DMS53 (cell line): ENCODE measurements around the gene CIAO2B.

ENCODE experiments used
- DNase-seq: peaks from one replicate; lab custom pipeline; 2025; lab: John Stamatoyannopoulos, UW

Gene CIAO2B

DNA sequence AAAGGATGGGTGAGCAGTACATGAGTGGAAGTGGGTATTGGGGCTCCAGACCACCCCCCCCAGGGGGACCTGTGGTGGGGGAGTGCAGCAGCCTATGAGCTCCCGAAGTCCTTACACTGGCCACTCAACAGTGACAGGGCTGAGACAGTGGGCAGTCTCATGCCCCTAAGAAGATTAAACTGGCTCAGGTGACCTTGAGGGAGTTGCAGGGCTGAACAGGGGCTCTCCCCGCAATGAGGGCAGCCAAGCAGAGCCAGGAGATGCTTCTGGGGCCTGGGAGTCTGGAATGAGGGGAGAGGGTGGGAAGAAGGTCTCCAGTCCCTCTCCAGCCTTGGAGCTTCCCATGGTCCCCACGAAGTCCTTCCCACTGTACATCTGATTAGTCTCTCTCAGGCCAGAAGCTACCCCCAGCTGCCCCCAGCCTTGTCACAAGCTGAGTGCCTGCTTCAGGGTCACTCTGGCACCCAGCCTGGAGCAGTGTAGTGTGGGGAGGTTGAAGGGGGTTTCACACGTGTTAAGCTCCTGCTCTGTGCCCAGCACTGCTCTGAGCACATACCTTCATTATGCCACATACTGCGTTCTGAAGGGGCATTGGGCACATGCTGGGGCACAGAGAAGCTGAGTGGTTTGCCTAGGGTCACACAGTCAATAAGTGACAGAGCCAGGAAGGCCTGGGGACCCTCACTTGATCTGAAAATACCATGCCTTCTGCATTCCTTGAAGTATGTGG, 14.5 kb downstream of the CIAO2B start:
- DNase-seq, result no peak

- DNase-seq, result peak; percentile 64
These were observed 15.2 kb downstream of the CIAO2B start, which contains the start of gene CDH16 for GRCh38 chr16:66918803-66919568. TSS of gene CDH16 (minus strand) at chr16:66918885. CDS start at chr16:66918065, 820 bp downstream.

DNA sequence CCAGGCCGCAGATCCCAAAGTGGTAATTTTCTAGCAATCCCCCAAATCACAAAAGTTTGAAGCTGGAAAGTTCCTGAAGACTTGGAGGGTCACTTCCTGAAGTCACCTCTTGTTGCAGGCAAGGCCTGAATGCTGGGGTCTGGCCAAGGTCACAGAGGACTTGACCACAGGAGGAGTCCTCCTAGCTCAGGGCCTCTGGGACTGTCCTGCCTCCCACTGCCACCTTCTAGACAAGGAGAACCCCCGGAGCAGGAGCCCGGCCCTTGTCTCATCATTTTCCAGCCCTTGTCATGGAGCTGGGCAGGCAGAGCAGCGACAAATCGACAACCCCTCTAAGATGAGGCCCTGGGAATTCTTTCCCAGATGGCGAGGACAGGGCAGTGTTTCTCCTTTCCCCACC, 15.8 kb downstream of the CIAO2B start:
- DNase-seq, result no peak

DNA sequence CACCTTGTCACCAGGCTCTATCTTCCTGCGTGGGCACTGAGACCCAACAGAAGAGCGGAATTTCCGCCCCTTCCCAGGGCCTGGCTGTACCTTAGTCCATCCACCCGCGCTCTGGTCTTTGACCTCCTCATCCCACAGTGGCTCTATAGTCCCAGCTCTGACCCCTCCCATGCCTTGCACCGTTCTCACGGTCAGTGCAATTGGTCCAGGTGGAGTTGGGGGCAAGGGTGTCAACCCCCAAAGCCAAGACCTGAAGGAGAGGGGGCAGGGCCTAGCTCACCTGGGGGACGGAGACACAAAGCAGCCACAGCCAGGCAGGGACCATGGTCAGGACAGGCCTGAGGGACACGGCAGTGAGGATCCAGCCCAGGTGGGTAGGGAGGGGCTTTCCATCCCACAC, 16.5 kb downstream of the CIAO2B start:
- DNase-seq, result no peak

DNA sequence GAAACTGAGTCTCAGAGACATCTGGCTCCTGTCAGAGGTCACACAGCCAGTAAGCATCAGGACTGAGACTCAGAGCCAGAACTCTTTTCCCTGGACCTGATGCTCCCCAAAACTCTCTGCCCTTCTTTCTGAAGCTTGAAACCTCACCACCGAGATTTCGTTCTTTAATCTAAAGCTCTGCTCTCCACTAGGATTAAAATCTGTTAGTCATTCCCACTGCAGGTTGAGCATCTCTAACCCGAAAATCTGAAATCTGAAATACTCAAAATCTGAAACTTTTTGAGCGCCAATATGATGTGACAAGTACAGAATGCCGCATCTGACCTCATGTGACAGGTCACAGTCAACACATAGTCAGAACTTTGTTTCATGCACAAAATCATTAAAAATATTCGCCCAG, 17.7 kb downstream of the CIAO2B start:
- no peak for DNase-seq

DNA sequence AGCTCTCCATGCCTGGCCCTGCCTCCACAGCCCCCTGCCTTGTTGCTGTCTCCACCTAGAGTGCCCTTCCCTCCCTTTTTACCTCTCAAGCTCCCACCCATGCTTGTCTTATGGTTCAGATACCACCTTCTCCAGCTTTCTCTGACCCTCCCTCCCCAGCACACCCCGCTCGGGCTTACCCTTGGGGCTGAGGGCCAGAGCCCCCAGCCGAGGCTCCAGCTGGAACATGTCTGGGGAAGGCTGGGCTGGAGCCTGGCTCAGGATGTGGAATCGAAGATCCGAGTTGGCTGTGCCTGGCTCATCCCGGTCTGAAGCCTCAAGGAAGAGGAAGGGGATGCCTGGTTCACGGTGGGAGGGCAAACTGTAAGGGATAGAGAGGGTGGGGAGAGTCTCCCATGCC, 19.2 kb downstream of the CIAO2B start:
- DNase-seq, result no peak

GRCh38 chr16:66914541-66914940, 19.7 kb downstream of the CIAO2B start:
- DNase-seq, result no peak

DNA sequence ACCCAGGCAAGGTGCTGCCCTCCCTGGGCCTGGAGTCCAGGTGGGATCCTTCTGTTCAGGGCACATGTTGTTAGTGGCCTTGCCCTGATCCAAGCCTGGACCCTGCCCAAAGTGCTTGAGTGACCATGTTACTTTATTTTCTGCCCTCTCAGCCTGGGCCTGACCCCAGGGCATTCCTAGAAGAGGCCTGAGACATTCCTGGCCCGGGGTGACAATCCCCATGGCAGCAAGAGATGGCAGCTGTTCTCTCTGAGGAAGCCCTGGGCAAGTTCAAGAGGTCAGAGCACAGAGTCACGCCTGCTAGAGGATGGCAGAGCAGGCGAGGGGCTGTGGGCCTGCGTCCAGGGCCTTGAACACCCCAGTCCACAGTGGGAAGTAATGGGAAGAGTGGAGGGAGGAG, 20.5 kb downstream of the CIAO2B start:
- no peak for DNase-seq

DNA sequence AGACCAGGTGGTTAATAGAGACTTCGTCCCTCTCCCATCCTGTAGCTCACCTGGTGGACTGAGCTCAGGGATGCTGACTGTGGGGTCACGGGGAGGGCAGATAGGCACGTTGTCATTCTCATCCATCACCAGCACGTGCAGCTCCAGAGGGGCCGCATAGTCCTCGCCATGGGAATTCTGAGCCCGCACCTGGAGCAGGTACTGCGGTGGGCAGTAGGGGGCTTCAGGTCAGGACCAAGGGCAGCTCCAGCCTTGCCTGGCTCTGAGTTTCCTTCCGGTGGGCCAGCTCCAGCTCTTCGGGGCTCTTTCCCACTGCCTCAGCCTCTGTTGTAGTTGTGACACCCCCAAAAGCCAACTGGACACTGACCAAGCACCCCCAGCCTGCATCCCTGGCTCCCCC, 21.1 kb downstream of the CIAO2B start:
- DNase-seq, result no peak

GRCh38 chr16:66911801-66912200, 22.4 kb downstream of the CIAO2B start:
- DNase-seq, result no peak

DNA sequence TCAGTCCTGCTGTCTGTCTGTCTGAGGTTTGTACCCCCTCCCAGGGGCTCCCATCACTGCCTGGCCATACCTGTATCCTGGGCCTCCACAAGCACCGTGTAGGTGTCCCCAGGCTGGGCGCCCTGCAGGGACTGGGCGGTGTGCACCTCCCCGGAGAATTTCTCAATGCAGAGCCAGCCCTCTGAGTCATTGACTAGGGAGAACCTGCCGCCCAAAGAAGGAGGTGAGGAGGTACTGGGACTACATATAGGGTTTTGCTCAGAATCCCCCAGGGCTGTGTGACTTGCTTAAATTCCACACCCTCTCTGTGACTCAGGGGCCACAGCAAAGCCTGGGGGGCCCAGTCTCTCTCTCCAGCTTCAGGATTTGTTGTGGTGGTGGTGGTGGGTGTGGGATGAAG, 23.1 kb downstream of the CIAO2B start:
- no peak for DNase-seq

DNA sequence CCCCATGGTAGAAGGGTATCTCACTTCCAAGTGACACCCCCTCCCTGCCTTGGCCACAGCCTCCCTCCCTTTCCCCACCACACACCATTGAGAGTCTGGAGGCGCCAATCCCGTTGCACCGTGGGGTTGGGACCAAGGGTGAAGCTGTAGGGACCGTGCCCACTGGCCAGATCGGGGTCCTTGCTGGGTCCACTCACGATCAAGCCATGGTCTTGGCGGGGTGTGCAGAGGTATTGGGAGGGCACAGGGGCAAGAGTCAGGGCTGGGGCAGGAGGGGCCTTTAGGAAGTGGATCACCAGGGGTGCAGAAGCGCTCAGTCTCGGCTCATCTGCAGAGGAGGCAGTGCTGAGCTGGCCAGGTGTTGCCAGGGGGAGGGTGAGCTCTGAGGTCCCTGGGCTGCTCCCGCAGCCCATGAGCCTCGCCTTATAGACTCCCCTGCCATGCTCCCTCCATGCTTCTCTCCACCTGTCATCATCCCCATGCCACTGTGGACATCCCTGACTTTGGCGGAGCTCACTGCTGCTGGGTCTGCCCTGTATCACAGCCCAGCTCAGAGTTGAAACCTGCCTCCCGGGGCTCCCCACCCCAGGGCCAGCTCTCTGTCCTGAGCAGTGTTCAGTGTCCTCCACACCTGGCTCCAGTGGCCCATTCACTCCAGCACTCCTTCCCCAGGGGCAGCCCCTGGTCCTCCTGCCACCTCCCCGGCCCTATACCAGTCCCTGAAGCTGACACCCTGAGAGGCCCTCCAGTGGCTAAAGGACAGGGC, 23.8 kb downstream of the CIAO2B start:
- DNase-seq, result no peak

DNA sequence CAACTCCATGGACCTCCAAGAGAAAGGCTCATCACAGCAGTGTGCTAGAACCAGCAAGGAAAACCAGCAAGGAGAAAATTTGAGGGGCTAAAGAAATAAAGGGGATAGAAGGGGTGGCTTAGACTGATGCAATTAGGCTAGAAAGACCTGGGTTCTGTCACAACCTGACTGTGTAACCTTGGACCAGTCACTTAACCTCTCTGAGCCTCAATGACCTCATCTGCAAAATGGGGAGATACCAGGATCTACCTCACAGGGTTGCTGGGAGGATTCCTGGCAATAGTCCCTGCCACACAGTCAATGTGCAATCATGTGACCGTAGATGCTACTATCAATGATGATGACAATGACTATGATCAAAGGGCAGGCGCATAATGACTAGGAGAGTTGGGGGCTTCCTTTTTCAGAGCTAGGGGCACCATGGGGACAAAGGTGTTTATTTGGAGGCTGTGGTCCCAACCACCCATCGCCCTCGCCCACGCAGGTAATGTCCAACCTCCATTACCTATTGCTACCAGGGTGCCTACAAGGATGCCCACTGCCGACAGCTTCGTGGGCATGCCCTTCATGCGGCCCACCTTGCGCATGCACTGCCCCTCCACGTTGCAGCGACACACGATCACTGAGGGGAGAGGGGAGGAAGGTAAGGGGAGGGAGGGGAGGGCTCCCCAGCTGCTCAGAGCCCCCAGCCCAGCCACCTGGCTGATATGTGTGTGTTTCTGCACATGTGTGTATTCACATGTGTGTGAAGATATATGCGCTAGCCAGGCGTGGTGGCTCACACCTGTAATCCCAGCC, 25.2 kb downstream of the CIAO2B start:
- no peak for DNase-seq

DNA sequence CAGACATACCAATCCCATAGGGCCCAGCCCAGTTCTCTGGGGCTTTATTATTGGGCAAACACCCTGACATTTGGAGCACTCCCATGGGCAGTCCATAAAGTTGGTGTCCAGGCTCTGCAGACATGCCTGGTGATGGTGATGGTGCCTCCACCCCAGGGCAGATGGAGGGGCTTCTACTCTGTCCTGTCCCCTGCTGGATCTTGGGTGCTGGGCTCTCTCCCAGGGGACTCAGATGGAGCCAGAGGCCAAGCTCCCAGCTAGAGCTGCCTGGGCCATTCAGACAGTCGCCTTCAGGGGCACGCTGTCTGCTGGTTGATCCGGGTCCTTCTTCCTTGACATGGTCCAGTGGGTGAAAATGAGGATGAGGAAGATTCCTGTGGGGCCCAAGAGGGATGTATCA, 26.1 kb downstream of the CIAO2B start:
- no peak for DNase-seq

DNA sequence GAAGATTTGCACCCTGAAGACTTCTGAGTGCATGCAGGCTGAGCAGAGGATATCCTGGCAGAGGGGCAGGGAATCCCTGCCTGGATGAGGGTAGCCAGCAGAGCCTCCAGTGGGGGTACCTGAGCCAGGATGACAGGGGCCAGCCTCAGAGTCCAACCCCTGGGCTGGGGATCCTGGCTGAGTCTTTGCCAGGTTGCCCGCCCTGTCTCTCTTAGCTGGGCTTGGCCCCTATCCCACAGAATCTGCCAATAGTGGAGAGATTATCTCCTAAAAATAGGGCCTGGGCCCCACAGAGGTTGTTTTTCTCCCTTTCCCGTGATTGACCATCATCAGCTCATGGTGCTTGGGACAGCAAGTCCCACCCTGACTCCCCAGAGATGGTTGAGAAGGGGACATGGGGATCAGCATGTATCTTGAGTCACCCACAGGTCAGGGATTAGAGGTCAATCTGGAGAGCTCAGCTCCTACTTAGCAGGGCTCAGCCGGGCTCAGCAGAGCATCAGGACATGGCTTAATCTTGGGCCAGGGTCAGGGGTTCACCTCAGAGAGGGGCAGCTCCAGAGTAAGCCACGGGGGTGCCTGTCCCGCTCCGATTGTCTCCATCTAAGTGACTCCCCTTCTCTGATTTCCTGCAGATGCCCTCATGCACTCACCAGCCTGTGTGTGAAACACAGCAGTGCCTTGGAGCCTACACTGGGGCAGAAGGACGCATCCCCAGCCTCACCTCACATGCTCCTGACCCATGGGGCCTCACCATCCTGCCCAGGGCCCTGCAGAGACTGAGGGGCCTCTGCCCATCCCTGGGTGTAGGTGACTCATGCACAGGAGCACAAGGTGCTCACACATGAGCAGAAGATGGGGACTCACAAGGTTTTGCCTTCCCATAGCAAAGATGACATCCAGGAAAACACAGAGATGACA, 27.0 kb downstream of the CIAO2B start:
- no peak for DNase-seq

- peak; percentile 37 for DNase-seq
These were observed 28.3 kb downstream of the CIAO2B start for GRCh38 chr16:66905633-66906539.

GRCh38 chr16:66904846-66905632, 29.2 kb downstream of the CIAO2B start:
- no peak for DNase-seq

- no peak for DNase-seq
These were observed 29.8 kb downstream of the CIAO2B start for GRCh38 chr16:66904428-66904845.
